SU-DHL-6 (cell line): Measurements from ENCODE around the gene SLIT2.

ENCODE experiments used
- H2AFZ ChIP-seq: fragments of 200-600 bp; sonication (generic); 2 replicates; pipeline ENCODE4 v1.6.1; 2014; ENCODE audit warnings: low read depth, mild to moderate bottlenecking, moderate library complexity, mixed read lengths, antibody characterized with exemption, low read length; ENCODE audit not compliant: severe bottlenecking
- H3F3A ChIP-seq: fragments of 200-600 bp; shearing (Covaris generic); 2 replicates; pipeline ENCODE4 v1.6.0; 2016; ENCODE audit warnings: antibody characterized with exemption, mild to moderate bottlenecking; ENCODE audit not compliant: insufficient read depth
- H3K27ac ChIP-seq: fragments of 200-600 bp; sonication (generic); 2 replicates; pipeline ENCODE4 v1.5.1; 2016; ENCODE audit warnings: low read depth, mild to moderate bottlenecking, low read length, moderate library complexity, mixed read lengths
- H3K27me3 ChIP-seq: fragments of 200-600 bp; sonication (generic), shearing (Covaris generic); 2 replicates; pipeline ENCODE4 v1.6.0; 2014; ENCODE audit warnings: mild to moderate bottlenecking, low read length
- H3K36me3 ChIP-seq: fragments of 200-600 bp; sonication (generic); 2 replicates; pipeline ENCODE4 v1.6.1; 2014; ENCODE audit warnings: mild to moderate bottlenecking, low read length, mixed read lengths
- H3K4me2 ChIP-seq: fragments of 300-600, 200-600 bp; shearing (Covaris generic), sonication (generic); 2 replicates; pipeline ENCODE4 v1.6.0; 2014; ENCODE audit warnings: low read length, low read depth, mild to moderate bottlenecking; ENCODE audit not compliant: poor library complexity, severe bottlenecking
- H3K4me3 ChIP-seq: fragments of 200-600 bp; sonication (generic); 2 replicates; pipeline ENCODE4 v1.5.1; 2014; ENCODE audit warnings: antibody characterized with exemption, low read length, mild to moderate bottlenecking, mixed read lengths; ENCODE audit not compliant: insufficient read depth, poor library complexity, severe bottlenecking
- H3K79me2 ChIP-seq: fragments of 200-600 bp; sonication (generic); 2 replicates; pipeline ENCODE4 v1.6.1; 2014; ENCODE audit warnings: mild to moderate bottlenecking, low read length, moderate library complexity; ENCODE audit not compliant: insufficient read depth
- H3K9ac ChIP-seq: fragments of 200-600 bp; sonication (generic); 2 replicates; pipeline ENCODE4 v1.7.0; 2014; ENCODE audit warnings: mild to moderate bottlenecking, low read length
- H3K9me2 ChIP-seq: fragments of 200-600 bp; sonication (generic); replicated peaks from 2 replicates; pipeline ENCODE4 v1.6.1; 2014; ENCODE audit warnings: low read length; ENCODE audit not compliant: insufficient read depth
- H3K9me3 ChIP-seq: fragments of 200-600 bp; sonication (generic); 2 replicates; pipeline ENCODE4 v1.6.1; 2014; ENCODE audit warnings: low read length, mixed read lengths; ENCODE audit not compliant: insufficient read depth
- H4K20me1 ChIP-seq: fragments of 200-600 bp; sonication (generic); 2 replicates; pipeline ENCODE4 v1.6.1; 2014; ENCODE audit warnings: low read depth, mild to moderate bottlenecking, antibody characterized with exemption, low read length, moderate library complexity, mixed read lengths
- CTCF ChIP-seq: fragments of 200-600 bp; sonication (generic); IDR thresholded peaks from one replicate; pipeline ENCODE4 v1.5.1; 2017; ENCODE audit warnings: antibody characterized with exemption, mild to moderate bottlenecking, low read length, moderate library complexity; ENCODE audit not compliant: insufficient read depth, poor library complexity, severe bottlenecking
- EZH2phosphoT487 ChIP-seq: fragments of 200-600 bp; sonication (generic), shearing (Covaris generic); conservative IDR thresholded peaks from 2 replicates; pipeline ENCODE4 v1.6.1; 2018; ENCODE audit warnings: mild to moderate bottlenecking, antibody characterized with exemption, low read length, moderate library complexity, mixed read lengths

Gene SLIT2

GRCh38 chr4:20298455-20298854 is 46.8 kb downstream of the SLIT2 start:
- no peaks in the 10 kb centered on the region for H3K9me3 ChIP-seq
- H2AFZ ChIP-seq, result no peak overlapping the region
- no peaks in the 10 kb centered on the region for H3K79me2 ChIP-seq
- H3K27ac ChIP-seq, result no peak overlapping the region
- no peak overlapping the region for H3K4me2 ChIP-seq
- no peaks in the 10 kb centered on the region for H3K36me3 ChIP-seq
- no peak overlapping the region for H3K9ac ChIP-seq
- H4K20me1 ChIP-seq, result no peaks in the 10 kb centered on the region
- H3K4me3 ChIP-seq, result no peak overlapping the region
- H3K27me3 ChIP-seq, result no peaks in the 10 kb centered on the region
- no peaks in the 10 kb centered on the region for H3F3A ChIP-seq
- no peak for TF ChIP-seq EZH2phosphoT487
- no peak for TF ChIP-seq CTCF
- H3K9me2 ChIP-seq, result no peaks in the 10 kb centered on the region

- Histone ChIP-seq H2AFZ (no peak overlapping the region), H3F3A (no peaks in the 10 kb centered on the region), H3K9me3 (no peaks in the 10 kb centered on the region), H3K27me3 (no peaks in the 10 kb centered on the region), H3K4me3 (no peak overlapping the region), H4K20me1 (no peaks in the 10 kb centered on the region), H3K4me2 (no peak overlapping the region), H3K36me3 (no peaks in the 10 kb centered on the region), H3K9me2 (no peaks in the 10 kb centered on the region), H3K9ac (no peak overlapping the region), H3K79me2 (no peaks in the 10 kb centered on the region), H3K27ac (no peak overlapping the region)
- TF ChIP-seq CTCF (no peak), EZH2phosphoT487 (no peak)
Observed at GRCh38 chr4:20298986-20299385, 47.3 kb downstream of the SLIT2 start.

GRCh38 chr4:20299515-20299914 is 47.8 kb downstream of the SLIT2 start:
- Histone ChIP-seq H3K9me3 (no peaks in the 10 kb centered on the region), H3K36me3 (no peaks in the 10 kb centered on the region), H3K4me2 (no peak overlapping the region), H3K79me2 (no peaks in the 10 kb centered on the region), H3F3A (no peaks in the 10 kb centered on the region), H2AFZ (no peak overlapping the region), H3K27ac (no peak overlapping the region), H3K27me3 (no peaks in the 10 kb centered on the region), H4K20me1 (no peaks in the 10 kb centered on the region), H3K9me2 (no peaks in the 10 kb centered on the region), H3K4me3 (no peak overlapping the region), H3K9ac (no peak overlapping the region)
- no peak for TF ChIP-seq EZH2phosphoT487
- no peak for TF ChIP-seq CTCF
